ENCODE results near the gene ARG2.
A peak's percentile ranks its signal among the peaks of the same experiment; 100 is the strongest.
"Not testable (repeated sequence)": the region's sequence is repeated elsewhere in the genome, so short reads cannot be mapped to it uniquely, and the experiment has no call there.

ARG2 gene

GRCh38 chr14:67589204-67589770 is 30.4 kb upstream of the ARG2 start:
- no peak for DNase-seq

GRCh38 chr14:67593650-67594049 is 26.1 kb upstream of the ARG2 start:
- not testable (repeated sequence) for DNase-seq

GRCh38 chr14:67595392-67595791 is 24.3 kb upstream of the ARG2 start:
- DNase-seq = no peak

GRCh38 chr14:67599698-67600561 is 19.8 kb upstream of the ARG2 start, which contains the start of gene PIGH:
Gene PIGH, minus strand, starts transcription at chr14:67600268. Its CDS starts 65 bp downstream, at chr14:67600203.
- peak; percentile 87 for DNase-seq

- DNase-seq = not testable (repeated sequence)
Measured at GRCh38 chr14:67600562-67600974, 19.2 kb upstream of the ARG2 start.

GRCh38 chr14:67602076-67602475 is 17.6 kb upstream of the ARG2 start:
- DNase-seq = no peak

GRCh38 chr14:67602995-67603545 is 16.6 kb upstream of the ARG2 start:
- DNase-seq = no peak

- DNase-seq = no peak
Measured at GRCh38 chr14:67607646-67608045, 12.1 kb upstream of the ARG2 start.

- no peak for DNase-seq
Measured at GRCh38 chr14:67609642-67610310, 9.9 kb upstream of the ARG2 start.

GRCh38 chr14:67610491-67610890 is 9.2 kb upstream of the ARG2 start:
- no peak for DNase-seq

GRCh38 chr14:67618617-67619063 is 1.1 kb upstream of the ARG2 start:
- DNase-seq = peak; percentile 82

GRCh38 chr14:67620217-67620785 is 581 bp downstream of the ARG2 start:
- DNase-seq = no peak

- DNase-seq = peak; percentile 85
Measured at GRCh38 chr14:67622675-67623074, 3.0 kb downstream of the ARG2 start.

- DNase-seq = no peak
Measured at GRCh38 chr14:67623114-67623513, 3.4 kb downstream of the ARG2 start.

GRCh38 chr14:67626131-67626530 is 6.4 kb downstream of the ARG2 start:
- not testable (repeated sequence) for DNase-seq

GRCh38 chr14:67627519-67627918 is 7.8 kb downstream of the ARG2 start:
- DNase-seq = no peak

- DNase-seq = no peak
Measured at GRCh38 chr14:67630186-67630585, 10.5 kb downstream of the ARG2 start.

GRCh38 chr14:67630938-67631337 is 11.2 kb downstream of the ARG2 start:
- DNase-seq = no peak

GRCh38 chr14:67633451-67634147 is 13.9 kb downstream of the ARG2 start:
- no peak for DNase-seq

- peak; percentile 75 for DNase-seq
Measured at GRCh38 chr14:67636361-67636919, 16.7 kb downstream of the ARG2 start.

- DNase-seq = no peak
Measured at GRCh38 chr14:67638642-67639041, 18.9 kb downstream of the ARG2 start.

- DNase-seq = no peak
Measured at GRCh38 chr14:67641480-67641879, 21.8 kb downstream of the ARG2 start.
